SU-DHL-6 (cell line): Measurements from ENCODE around the gene LPIN1.

Source experiments
- H2AFZ ChIP-seq: fragments of 200-600 bp; sonication (generic); 2 replicates; pipeline ENCODE4 v1.6.1; 2014; ENCODE audit warnings: low read depth, mild to moderate bottlenecking, moderate library complexity, mixed read lengths, antibody characterized with exemption, low read length; ENCODE audit not compliant: severe bottlenecking
- H3F3A ChIP-seq: fragments of 200-600 bp; shearing (Covaris generic); 2 replicates; pipeline ENCODE4 v1.6.0; 2016; ENCODE audit warnings: antibody characterized with exemption, mild to moderate bottlenecking; ENCODE audit not compliant: insufficient read depth
- H3K27ac ChIP-seq: fragments of 200-600 bp; sonication (generic); 2 replicates; pipeline ENCODE4 v1.5.1; 2016; ENCODE audit warnings: low read depth, mild to moderate bottlenecking, low read length, moderate library complexity, mixed read lengths
- H3K27me3 ChIP-seq: fragments of 200-600 bp; sonication (generic), shearing (Covaris generic); 2 replicates; pipeline ENCODE4 v1.6.0; 2014; ENCODE audit warnings: mild to moderate bottlenecking, low read length
- H3K36me3 ChIP-seq: fragments of 200-600 bp; sonication (generic); 2 replicates; pipeline ENCODE4 v1.6.1; 2014; ENCODE audit warnings: mild to moderate bottlenecking, low read length, mixed read lengths
- H3K4me2 ChIP-seq: fragments of 300-600, 200-600 bp; shearing (Covaris generic), sonication (generic); 2 replicates; pipeline ENCODE4 v1.6.0; 2014; ENCODE audit warnings: low read length, low read depth, mild to moderate bottlenecking; ENCODE audit not compliant: poor library complexity, severe bottlenecking
- H3K4me3 ChIP-seq: fragments of 200-600 bp; sonication (generic); 2 replicates; pipeline ENCODE4 v1.5.1; 2014; ENCODE audit warnings: antibody characterized with exemption, low read length, mild to moderate bottlenecking, mixed read lengths; ENCODE audit not compliant: insufficient read depth, poor library complexity, severe bottlenecking
- H3K79me2 ChIP-seq: fragments of 200-600 bp; sonication (generic); 2 replicates; pipeline ENCODE4 v1.6.1; 2014; ENCODE audit warnings: mild to moderate bottlenecking, low read length, moderate library complexity; ENCODE audit not compliant: insufficient read depth
- H3K9ac ChIP-seq: fragments of 200-600 bp; sonication (generic); 2 replicates; pipeline ENCODE4 v1.7.0; 2014; ENCODE audit warnings: mild to moderate bottlenecking, low read length
- H3K9me2 ChIP-seq: fragments of 200-600 bp; sonication (generic); replicated peaks from 2 replicates; pipeline ENCODE4 v1.6.1; 2014; ENCODE audit warnings: low read length; ENCODE audit not compliant: insufficient read depth
- H3K9me3 ChIP-seq: fragments of 200-600 bp; sonication (generic); 2 replicates; pipeline ENCODE4 v1.6.1; 2014; ENCODE audit warnings: low read length, mixed read lengths; ENCODE audit not compliant: insufficient read depth
- H4K20me1 ChIP-seq: fragments of 200-600 bp; sonication (generic); 2 replicates; pipeline ENCODE4 v1.6.1; 2014; ENCODE audit warnings: low read depth, mild to moderate bottlenecking, antibody characterized with exemption, low read length, moderate library complexity, mixed read lengths
- CTCF ChIP-seq: fragments of 200-600 bp; sonication (generic); IDR thresholded peaks from one replicate; pipeline ENCODE4 v1.5.1; 2017; ENCODE audit warnings: antibody characterized with exemption, mild to moderate bottlenecking, low read length, moderate library complexity; ENCODE audit not compliant: insufficient read depth, poor library complexity, severe bottlenecking
- EZH2phosphoT487 ChIP-seq: fragments of 200-600 bp; sonication (generic), shearing (Covaris generic); conservative IDR thresholded peaks from 2 replicates; pipeline ENCODE4 v1.6.1; 2018; ENCODE audit warnings: mild to moderate bottlenecking, antibody characterized with exemption, low read length, moderate library complexity, mixed read lengths

The LPIN1 gene

GRCh38 chr2:11705063-11705462 is 41.4 kb upstream of the LPIN1 start:
- H2AFZ ChIP-seq: no peak overlapping the region
- H3K9me2 ChIP-seq: no peaks in the 10 kb centered on the region
- no peak overlapping the region for H3K4me3 ChIP-seq
- no peaks in the 10 kb centered on the region for H3F3A ChIP-seq
- H3K27ac ChIP-seq: no peak overlapping the region
- H3K9me3 ChIP-seq: no peaks in the 10 kb centered on the region
- no peak overlapping the region for H3K4me2 ChIP-seq
- no peaks in the 10 kb centered on the region for H3K79me2 ChIP-seq
- H3K27me3 ChIP-seq: no peaks in the 10 kb centered on the region
- no peak overlapping the region for H3K9ac ChIP-seq
- TF ChIP-seq CTCF: no peak
- no peaks in the 10 kb centered on the region for H4K20me1 ChIP-seq
- H3K36me3 ChIP-seq: no peaks in the 10 kb centered on the region

- Histone ChIP-seq H3K27me3 (no peaks in the 10 kb centered on the region), H3K36me3 (no peaks in the 10 kb centered on the region), H3K9me3 (no peaks in the 10 kb centered on the region), H3K9me2 (no peaks in the 10 kb centered on the region), H3K4me3 (no peak overlapping the region), H3K27ac (no peak overlapping the region), H3K79me2 (no peaks in the 10 kb centered on the region), H3K4me2 (no peak overlapping the region), H3K9ac (no peak overlapping the region), H3F3A (no peaks in the 10 kb centered on the region), H2AFZ (no peak overlapping the region), H4K20me1 (no peaks in the 10 kb centered on the region)
- TF ChIP-seq EZH2phosphoT487 (no peak), CTCF (no peak)
Observed at GRCh38 chr2:11705711-11706110, 40.7 kb upstream of the LPIN1 start.

- Histone ChIP-seq H4K20me1 (no peaks in the 10 kb centered on the region), H3K27ac (no peak overlapping the region), H3K4me2 (no peak overlapping the region), H3K9ac (no peak overlapping the region), H3K79me2 (no peaks in the 10 kb centered on the region), H3F3A (no peaks in the 10 kb centered on the region), H3K4me3 (no peak overlapping the region), H3K9me3 (no peaks in the 10 kb centered on the region), H3K36me3 (no peaks in the 10 kb centered on the region), H2AFZ (no peak overlapping the region), H3K9me2 (no peaks in the 10 kb centered on the region), H3K27me3 (no peaks in the 10 kb centered on the region)
- no peak for TF ChIP-seq CTCF
Observed at GRCh38 chr2:11708106-11708505, 38.3 kb upstream of the LPIN1 start.

- no peaks in the 10 kb centered on the region for H3K27me3 ChIP-seq
Observed at GRCh38 chr2:11709293-11709692, 37.1 kb upstream of the LPIN1 start.

More at GRCh38 chr2:11709293-11709692, 37.1 kb upstream of the LPIN1 start:
- H3K27ac ChIP-seq: no peak overlapping the region
- no peak for TF ChIP-seq EZH2phosphoT487
- no peak for TF ChIP-seq CTCF
- no peak overlapping the region for H2AFZ ChIP-seq
- H3F3A ChIP-seq: no peaks in the 10 kb centered on the region
- no peak overlapping the region for H3K9ac ChIP-seq
- H3K4me2 ChIP-seq: no peak overlapping the region
- no peaks in the 10 kb centered on the region for H3K36me3 ChIP-seq
- H3K79me2 ChIP-seq: no peaks in the 10 kb centered on the region
- no peaks in the 10 kb centered on the region for H4K20me1 ChIP-seq
- no peak overlapping the region for H3K4me3 ChIP-seq
- H3K9me3 ChIP-seq: no peaks in the 10 kb centered on the region
- no peaks in the 10 kb centered on the region for H3K9me2 ChIP-seq
